HFF-Myc (cell line): ENCODE results near the gene CCDC167.

ENCODE experiments used
- DNase-seq: peaks from one replicate; pipeline ENCODE4 v3.0.0-alpha.2; 2011; ENCODE audit warnings: low read depth; ENCODE audit errors: extremely low read depth
- H3K4me3 ChIP-seq: replicated peaks from 2 replicates; pipeline ENCODE4 v1.5.1; 2011; ENCODE audit warnings: low read depth, mild to moderate bottlenecking, control low read depth, low read length
- TF ChIP-seq, protein P1 (sequence below): IDR thresholded peaks from 2 replicates; pipeline ENCODE4 v1.5.1; 2012; ENCODE audit warnings: mild to moderate bottlenecking, low read depth, low read length, control low read depth; ENCODE audit errors: missing control alignments

Gene CCDC167

DNA sequence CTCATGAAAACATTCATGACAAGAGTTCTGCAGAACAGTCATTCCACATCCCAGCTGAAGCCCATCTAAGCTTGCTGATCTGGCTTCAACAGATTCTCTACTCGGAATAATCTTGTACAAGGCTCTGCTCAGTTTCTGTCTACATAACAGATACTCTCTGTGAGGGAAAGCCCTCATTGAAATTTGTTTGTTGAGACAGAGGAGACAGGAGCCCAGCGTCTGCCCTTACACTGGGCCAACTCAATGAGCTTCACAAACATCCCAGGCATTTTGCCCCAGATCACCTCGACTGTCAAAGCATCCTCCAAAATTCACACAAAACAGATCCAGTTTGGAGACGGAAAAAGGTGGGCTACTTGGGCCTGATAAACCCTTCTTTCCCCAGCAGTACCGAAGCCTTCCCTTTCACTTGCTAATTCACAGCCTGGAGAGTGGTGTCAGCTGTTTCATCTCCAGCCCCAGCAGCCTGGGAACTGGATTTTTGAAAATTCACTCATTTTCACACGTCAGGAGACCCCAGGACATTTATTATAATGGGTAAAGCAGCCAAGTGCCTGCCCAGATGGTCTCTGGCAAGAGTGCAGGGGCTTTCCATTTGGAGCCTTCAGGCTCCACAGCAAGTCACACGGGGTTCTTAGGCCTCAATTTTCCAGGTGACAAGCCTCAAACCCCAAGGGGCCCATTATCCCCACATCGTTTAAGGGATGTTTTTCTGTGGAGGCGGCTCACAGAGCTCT lies 7.3 kb downstream of the CCDC167 start:
- DNase-seq = no peak
- H3K4me3 ChIP-seq = no peak overlapping the region
- TF ChIP-seq, protein P1, sequence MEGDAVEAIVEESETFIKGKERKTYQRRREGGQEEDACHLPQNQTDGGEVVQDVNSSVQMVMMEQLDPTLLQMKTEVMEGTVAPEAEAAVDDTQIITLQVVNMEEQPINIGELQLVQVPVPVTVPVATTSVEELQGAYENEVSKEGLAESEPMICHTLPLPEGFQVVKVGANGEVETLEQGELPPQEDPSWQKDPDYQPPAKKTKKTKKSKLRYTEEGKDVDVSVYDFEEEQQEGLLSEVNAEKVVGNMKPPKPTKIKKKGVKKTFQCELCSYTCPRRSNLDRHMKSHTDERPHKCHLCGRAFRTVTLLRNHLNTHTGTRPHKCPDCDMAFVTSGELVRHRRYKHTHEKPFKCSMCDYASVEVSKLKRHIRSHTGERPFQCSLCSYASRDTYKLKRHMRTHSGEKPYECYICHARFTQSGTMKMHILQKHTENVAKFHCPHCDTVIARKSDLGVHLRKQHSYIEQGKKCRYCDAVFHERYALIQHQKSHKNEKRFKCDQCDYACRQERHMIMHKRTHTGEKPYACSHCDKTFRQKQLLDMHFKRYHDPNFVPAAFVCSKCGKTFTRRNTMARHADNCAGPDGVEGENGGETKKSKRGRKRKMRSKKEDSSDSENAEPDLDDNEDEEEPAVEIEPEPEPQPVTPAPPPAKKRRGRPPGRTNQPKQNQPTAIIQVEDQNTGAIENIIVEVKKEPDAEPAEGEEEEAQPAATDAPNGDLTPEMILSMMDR = no peak

DNA sequence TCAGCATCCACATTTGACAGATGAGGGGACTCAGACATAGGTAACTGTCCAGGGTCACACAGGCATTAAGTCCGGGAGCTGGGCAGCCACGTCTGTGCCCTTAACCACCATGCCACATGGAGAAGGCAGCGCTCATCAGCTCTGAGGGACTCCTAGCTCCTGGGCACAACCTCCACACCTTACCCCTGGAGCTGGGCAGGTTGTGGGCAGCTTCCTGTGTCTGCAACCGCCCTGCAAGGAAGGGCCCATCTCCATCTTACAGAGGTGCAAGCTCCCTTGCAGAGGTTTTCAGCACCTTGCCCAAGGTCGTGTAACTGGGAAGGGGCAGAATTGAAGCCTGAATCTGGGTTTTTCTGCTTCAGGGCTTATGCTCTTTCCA lies 7.9 kb downstream of the CCDC167 start:
- DNase-seq = no peak
- TF ChIP-seq, protein P1 = no peak
- H3K4me3 ChIP-seq = no peak overlapping the region

DNA sequence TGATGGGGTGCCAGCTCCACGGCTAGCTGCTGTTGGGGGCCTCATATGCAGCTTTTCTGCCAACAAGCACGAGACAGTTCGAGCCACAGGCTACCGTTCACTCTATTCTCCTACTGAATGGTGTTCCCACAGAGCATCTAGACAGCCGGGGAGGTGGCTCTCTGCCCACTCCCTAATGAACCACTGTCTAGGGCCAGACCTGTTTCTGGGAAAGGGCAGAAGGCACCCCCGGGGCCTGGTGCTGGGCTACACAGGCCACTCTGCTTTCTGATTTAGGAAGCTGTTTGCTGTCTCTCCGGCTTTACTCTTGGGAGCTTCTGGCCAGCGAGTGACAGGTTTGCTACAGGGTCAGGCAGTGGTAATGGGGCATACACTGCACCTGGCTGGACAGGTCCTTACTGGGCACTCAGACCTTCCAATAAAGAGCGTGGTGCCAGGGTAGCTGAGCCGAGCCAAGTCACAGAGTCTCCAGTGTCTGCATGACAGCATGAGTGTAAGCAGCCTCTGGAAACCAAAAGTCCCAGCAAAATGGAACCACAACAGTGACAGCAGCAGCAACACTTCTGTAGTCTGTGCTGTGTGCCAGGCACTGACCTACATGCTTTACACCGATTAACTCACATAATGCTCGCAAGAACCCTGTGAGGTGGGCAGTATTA lies 8.4 kb downstream of the CCDC167 start:
- no peak for DNase-seq
- no peak overlapping the region for H3K4me3 ChIP-seq
- TF ChIP-seq, protein P1 = no peak

DNA sequence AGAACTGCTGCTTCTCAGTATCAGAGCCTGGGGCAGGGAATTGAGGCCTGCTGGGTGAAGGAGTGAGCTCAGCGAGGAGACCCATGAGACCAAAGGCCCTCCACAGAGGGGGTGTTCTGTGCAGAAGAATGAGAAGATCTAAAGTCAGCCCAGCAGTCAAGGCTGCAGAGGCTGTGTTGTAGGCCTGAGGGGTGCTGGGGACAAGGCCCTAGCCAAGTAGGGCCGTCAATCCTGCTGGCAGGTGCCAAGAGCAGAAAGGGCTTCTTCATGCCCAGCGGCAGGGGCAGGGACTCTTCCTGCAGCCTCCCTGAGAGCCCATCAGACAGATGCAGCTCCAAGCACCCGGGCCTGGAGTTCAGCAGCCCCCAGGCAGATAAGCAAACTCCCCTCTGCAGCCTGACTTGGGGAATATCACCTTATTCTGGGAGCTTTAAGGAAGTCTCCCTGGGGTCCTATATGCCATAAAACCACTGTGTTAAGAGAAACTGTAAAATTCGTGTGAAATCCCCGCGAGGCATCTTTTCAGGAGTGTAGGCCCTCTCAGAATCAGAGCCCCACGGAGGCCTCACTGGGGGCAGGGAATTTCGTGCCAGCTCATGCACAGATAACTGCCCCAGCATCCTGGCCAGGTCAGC lies 9.0 kb downstream of the CCDC167 start:
- TF ChIP-seq, protein P1 = no peak
- no peak overlapping the region for H3K4me3 ChIP-seq
- no peak for DNase-seq

DNA sequence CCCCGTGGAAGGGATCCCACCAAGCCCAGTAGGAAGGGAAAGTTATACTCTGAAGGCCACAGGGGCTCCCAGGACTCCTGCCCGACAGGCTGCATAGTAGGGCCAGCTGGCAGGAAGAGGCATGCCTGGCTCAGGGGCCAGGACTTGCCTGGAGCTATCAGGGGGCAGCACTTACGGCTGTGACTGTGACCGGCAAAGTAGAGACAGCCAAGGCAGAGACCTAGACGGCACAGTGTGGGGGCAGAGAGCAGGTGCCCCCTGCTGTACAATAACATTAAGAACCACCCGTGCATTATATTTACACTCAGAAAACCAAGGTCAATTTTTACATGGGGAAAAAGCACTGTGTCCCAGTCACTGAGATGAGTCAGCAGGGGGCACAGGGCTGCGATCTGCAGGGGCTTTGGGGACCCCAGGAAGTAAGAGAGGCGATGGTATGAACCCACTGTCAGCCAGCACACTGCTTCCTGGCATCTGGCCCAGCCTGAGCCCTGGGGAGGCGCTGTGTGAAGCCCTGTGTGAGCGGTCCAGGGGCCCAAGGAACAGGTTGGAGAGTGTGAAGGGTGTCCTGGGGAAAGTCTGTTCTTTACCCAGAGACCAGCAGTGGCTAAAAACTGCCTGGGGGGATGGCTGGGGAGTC lies 9.9 kb downstream of the CCDC167 start:
- DNase-seq = no peak
- no peak overlapping the region for H3K4me3 ChIP-seq
- TF ChIP-seq, protein P1 = peak; percentile 21

DNA sequence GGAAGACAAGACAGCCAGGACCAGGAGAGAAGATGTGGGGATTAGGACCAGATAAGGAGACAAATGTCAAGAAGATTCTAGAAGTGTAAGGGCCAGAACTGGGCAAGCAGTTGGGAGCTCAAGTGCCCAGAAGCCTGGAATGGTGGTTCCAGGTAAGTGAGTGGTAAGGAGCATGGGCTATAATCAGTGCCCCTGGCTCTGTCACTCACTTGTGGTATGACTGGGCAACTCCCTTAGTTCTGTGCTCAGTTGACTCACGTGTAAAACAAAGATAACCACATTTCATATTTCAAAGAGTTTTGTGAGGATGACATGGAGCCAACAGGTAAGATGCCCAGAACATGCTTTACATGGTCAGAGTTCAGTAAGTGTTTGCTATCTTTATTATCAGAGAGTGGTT lies 11.2 kb downstream of the CCDC167 start:
- TF ChIP-seq, protein P1 = no peak
- no peak for DNase-seq
- no peak overlapping the region for H3K4me3 ChIP-seq
